Endothelial cell of umbilical vein (primary cell): Measurements from ENCODE around the gene ROCK2.

Experiments used
- EZH2 ChIP-seq: IDR thresholded peaks from 2 replicates; pipeline ENCODE4 v1.6.1; 2012; ENCODE audit warnings: borderline replicate concordance, low read depth, mild to moderate bottlenecking, moderate library complexity, low read length, inconsistent platforms; ENCODE audit not compliant: severe bottlenecking
- FOS ChIP-seq: IDR thresholded peaks from 2 replicates; pipeline ENCODE4 v1.6.1; 2011; ENCODE audit warnings: mild to moderate bottlenecking, low read length, moderate library complexity, borderline replicate concordance; ENCODE audit not compliant: insufficient read depth
- JUN ChIP-seq: IDR thresholded peaks from 2 replicates; pipeline ENCODE4 v1.6.1; 2011; ENCODE audit warnings: borderline replicate concordance, low read depth; ENCODE audit not compliant: insufficient read length, insufficient read depth
- MAX ChIP-seq: IDR thresholded peaks from 2 replicates; pipeline ENCODE4 v1.6.1; 2011; ENCODE audit not compliant: insufficient read depth, insufficient read length
- POLR2A ChIP-seq: IDR thresholded peaks from 2 replicates; pipeline ENCODE4 v1.6.1; 2012; ENCODE audit warnings: low read depth, mild to moderate bottlenecking, control low read depth, low read length
- POLR2AphosphoS5 ChIP-seq: IDR thresholded peaks from 2 replicates; pipeline ENCODE4 v1.6.1; 2012; ENCODE audit warnings: low read depth, mild to moderate bottlenecking, control low read depth, low read length, moderate library complexity; ENCODE audit not compliant: insufficient read depth
- TF ChIP-seq, protein P1 (sequence below), 2 donors: IDR thresholded peaks; 1 replicate in 1 of 2; 2 replicates in 1 of 2; pipeline ENCODE4 v1.5.1; 2011; ENCODE audit warnings: low read length in 2 of 2, mild to moderate bottlenecking in 2 of 2, moderate library complexity in 2 of 2, control low read depth in 1 of 2, inconsistent platforms in 1 of 2, low read depth in 1 of 2; ENCODE audit not compliant: insufficient read depth in 1 of 2; ENCODE audit errors: extremely low read depth in 1 of 2

GRCh38 chr2:11264007-11264406, 80.4 kb downstream of the ROCK2 start:
- no peak for TF ChIP-seq FOS
- TF ChIP-seq, protein P1, sequence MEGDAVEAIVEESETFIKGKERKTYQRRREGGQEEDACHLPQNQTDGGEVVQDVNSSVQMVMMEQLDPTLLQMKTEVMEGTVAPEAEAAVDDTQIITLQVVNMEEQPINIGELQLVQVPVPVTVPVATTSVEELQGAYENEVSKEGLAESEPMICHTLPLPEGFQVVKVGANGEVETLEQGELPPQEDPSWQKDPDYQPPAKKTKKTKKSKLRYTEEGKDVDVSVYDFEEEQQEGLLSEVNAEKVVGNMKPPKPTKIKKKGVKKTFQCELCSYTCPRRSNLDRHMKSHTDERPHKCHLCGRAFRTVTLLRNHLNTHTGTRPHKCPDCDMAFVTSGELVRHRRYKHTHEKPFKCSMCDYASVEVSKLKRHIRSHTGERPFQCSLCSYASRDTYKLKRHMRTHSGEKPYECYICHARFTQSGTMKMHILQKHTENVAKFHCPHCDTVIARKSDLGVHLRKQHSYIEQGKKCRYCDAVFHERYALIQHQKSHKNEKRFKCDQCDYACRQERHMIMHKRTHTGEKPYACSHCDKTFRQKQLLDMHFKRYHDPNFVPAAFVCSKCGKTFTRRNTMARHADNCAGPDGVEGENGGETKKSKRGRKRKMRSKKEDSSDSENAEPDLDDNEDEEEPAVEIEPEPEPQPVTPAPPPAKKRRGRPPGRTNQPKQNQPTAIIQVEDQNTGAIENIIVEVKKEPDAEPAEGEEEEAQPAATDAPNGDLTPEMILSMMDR (IDR thresholded peaks at IDR 0.05; ENCODE audit: extremely low read depth in 1 of 2, insufficient read depth in 1 of 2, low read depth in 1 of 2, low read length in 2 of 2): no peak
- no peak for TF ChIP-seq MAX
- TF ChIP-seq POLR2AphosphoS5: no peak
- TF ChIP-seq EZH2: no peak
- TF ChIP-seq POLR2A: no peak
- no peak for TF ChIP-seq JUN
